Measurements from ENCODE around the gene TMEM200C.

GRCh38 chr18:5890331-5891183 is 4.8 kb downstream of the TMEM200C start:
- TF ChIP-seq CTCF (IDR thresholded peaks at IDR 0.05) (peak in 3 of 4 experiments; percentile 46 to 69 (median 59)), POLR2A (IDR thresholded peaks at IDR 0.05) (no peak)

Data from uterus (tissue), 2 donors.